Mesothelial cell of epicardium (in vitro differentiated cells): Measurements from ENCODE around the gene GRIA1. TPM values are rescaled to one million over a fixed set of nuclear protein-coding genes. Genes with fewer than 3 reads are reported as not detected.

Experiments used
- DNase-seq, 2 experiments: peaks; one replicate each; pipeline ENCODE4 v3.0.0; 2021; ENCODE audit warnings: low spot score in 2 of 2; ENCODE audit not compliant: unreplicated experiment in 2 of 2
- H3K27ac Mint-ChIP-seq: 2 replicates; pipeline ENCODE4 v1.8.0; 2021; ENCODE audit warnings: mixed read lengths
- H3K27me3 Mint-ChIP-seq: 2 replicates; pipeline ENCODE4 v1.8.0; 2021; ENCODE audit warnings: low read depth, mixed read lengths
- H3K36me3 Mint-ChIP-seq: 2 replicates; pipeline ENCODE4 v1.8.0; 2021; ENCODE audit warnings: mixed read lengths
- H3K4me1 Mint-ChIP-seq: 2 replicates; pipeline ENCODE4 v1.8.0; 2021; ENCODE audit warnings: mixed read lengths
- H3K4me3 Mint-ChIP-seq: 2 replicates; pipeline ENCODE4 v1.8.0; 2021; ENCODE audit warnings: mild to moderate bottlenecking, moderate library complexity, mixed read lengths
- H3K9me3 Mint-ChIP-seq: 2 replicates; pipeline ENCODE4 v1.8.0; 2021; ENCODE audit warnings: mixed read lengths
- total RNA-seq: library from RNA; stranded (reverse); gene quantifications from 3 replicates; pipeline ENCODE4 v1.2.1, GENCODE V29; 2021
- TF ChIP-seq, protein P1 (sequence below): fragments of 200-600 bp; sonication (generic); IDR thresholded peaks from one replicate; pipeline ENCODE4 v1.5.0; 2021; ENCODE audit warnings: antibody characterized with exemption; ENCODE audit not compliant: unreplicated experiment

The GRIA1 gene
- total RNA-seq, 1 donor from 2014 or later, result 1.3 TPM

DNA sequence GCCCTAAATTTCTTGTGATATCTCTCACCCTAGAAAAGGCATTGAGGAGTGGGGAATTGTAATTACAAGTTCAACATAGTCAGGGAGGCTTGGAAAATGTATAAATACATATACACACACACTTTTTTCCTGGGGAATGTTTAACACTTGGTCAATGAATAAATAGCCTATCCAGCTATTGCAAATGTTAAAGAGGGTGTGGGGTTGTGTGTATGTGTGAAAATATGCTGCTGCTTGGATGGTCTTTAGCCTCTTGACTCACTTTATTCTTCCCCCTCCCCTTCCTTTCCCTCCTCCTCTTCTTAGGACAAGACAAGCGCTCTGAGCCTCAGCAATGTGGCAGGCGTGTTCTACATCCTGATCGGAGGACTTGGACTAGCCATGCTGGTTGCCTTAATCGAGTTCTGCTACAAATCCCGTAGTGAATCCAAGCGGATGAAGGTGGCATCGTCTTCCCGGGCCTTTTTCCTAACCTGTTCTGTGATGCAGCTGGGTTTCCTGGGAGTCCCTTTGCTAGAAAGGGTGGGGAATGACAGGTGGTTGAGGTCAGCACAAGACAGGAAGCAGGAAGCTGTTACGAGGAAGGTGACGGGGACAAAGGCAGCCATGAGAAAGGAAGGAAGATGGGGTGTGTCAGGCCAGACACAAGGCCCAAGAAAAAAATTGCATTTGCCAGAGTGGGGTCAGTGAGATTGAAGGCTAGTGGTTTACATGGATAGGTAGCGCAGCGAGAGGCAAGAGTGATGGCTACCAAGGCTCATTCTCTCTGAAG lies 311.8 kb downstream of the GRIA1 start:
- no peaks in the 10 kb centered on the region for H3K36me3 Mint-ChIP-seq
- no peak overlapping the region for H3K27ac Mint-ChIP-seq
- no peak for DNase-seq
- TF ChIP-seq, protein P1, sequence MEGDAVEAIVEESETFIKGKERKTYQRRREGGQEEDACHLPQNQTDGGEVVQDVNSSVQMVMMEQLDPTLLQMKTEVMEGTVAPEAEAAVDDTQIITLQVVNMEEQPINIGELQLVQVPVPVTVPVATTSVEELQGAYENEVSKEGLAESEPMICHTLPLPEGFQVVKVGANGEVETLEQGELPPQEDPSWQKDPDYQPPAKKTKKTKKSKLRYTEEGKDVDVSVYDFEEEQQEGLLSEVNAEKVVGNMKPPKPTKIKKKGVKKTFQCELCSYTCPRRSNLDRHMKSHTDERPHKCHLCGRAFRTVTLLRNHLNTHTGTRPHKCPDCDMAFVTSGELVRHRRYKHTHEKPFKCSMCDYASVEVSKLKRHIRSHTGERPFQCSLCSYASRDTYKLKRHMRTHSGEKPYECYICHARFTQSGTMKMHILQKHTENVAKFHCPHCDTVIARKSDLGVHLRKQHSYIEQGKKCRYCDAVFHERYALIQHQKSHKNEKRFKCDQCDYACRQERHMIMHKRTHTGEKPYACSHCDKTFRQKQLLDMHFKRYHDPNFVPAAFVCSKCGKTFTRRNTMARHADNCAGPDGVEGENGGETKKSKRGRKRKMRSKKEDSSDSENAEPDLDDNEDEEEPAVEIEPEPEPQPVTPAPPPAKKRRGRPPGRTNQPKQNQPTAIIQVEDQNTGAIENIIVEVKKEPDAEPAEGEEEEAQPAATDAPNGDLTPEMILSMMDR, result no peak
- H3K27me3 Mint-ChIP-seq, result no peaks in the 10 kb centered on the region
- no peaks in the 10 kb centered on the region for H3K4me1 Mint-ChIP-seq
- peaks cover 3% of the 10 kb centered on the region for H3K9me3 Mint-ChIP-seq
- no peak overlapping the region for H3K4me3 Mint-ChIP-seq

DNA sequence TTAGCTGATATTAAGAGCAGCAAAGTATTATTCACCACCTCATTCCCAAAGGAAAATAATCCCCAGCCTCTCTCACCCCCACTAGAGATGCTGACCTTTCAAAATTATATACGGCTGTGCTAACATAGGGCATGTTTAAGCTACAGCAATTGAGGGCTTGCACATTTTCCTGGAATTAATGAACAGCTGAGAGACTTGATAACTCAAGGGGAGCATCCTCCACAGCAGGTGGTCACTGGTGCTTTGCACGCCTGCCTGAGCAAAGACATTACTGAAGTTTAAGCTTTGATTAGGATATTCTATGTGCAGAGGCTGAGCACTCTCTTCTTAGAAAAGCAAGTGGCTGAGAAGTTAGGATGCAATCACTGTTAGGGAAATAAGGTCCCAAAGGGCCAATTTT lies 317.3 kb downstream of the GRIA1 start:
- H3K4me1 Mint-ChIP-seq, result peaks cover 2% of the 10 kb centered on the region
- no peaks in the 10 kb centered on the region for H3K36me3 Mint-ChIP-seq
- H3K27ac Mint-ChIP-seq, result no peak overlapping the region
- H3K9me3 Mint-ChIP-seq, result peaks cover 3% of the 10 kb centered on the region
- H3K27me3 Mint-ChIP-seq, result peaks cover 4% of the 10 kb centered on the region
- DNase-seq, result no peak
- TF ChIP-seq, protein P1, result no peak
- H3K4me3 Mint-ChIP-seq, result no peak overlapping the region

DNA sequence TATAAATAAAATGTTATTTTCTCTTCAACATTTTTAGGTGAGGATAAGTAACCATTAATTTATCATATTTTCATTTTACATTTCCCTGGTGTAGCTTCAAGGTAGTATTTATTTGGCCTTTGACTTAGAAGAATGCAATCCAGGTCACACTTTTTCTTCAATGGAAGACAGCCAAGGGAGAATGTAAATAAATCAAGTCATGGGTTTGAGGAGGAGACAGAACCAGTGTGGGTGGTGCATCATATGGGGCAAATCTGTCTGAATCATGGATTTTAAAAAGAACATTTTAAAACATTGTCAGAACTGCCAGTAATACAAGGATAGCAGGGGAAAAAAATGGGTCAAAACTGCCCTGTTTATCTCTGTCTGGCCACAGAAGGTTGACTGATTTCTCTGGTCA lies 318.7 kb downstream of the GRIA1 start:
- H3K27me3 Mint-ChIP-seq, result peaks cover 7% of the 10 kb centered on the region
- peaks cover under 1% of the 10 kb centered on the region for H3K9me3 Mint-ChIP-seq
- H3K36me3 Mint-ChIP-seq, result no peaks in the 10 kb centered on the region
- DNase-seq, result no peak
- H3K27ac Mint-ChIP-seq, result no peak overlapping the region
- peaks cover 2% of the 10 kb centered on the region for H3K4me1 Mint-ChIP-seq
- H3K4me3 Mint-ChIP-seq, result no peak overlapping the region
- TF ChIP-seq, protein P1, result no peak

DNA sequence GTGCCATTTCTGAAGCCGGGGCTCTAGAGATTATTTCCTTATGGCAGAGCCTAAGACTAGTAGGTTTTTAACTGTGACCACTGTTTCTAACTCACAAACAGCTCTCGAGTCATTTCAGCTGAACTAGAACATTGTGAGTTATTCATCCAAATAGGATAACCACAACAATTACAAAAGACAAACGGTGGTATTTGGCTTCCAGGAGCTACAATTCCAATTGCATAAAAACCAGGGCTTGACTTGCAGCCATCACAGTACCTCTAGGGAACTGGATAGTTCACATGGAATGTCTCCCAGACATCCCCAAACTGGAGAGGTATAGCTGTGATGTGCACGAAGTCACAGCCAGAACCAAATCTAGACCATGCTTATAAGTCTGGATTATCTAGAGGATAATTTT lies 323.4 kb downstream of the GRIA1 start:
- TF ChIP-seq, protein P1, result no peak
- DNase-seq, result no peak
- H3K9me3 Mint-ChIP-seq, result no peaks in the 10 kb centered on the region
- no peak overlapping the region for H3K4me3 Mint-ChIP-seq
- peaks cover 24% of the 10 kb centered on the region for H3K27me3 Mint-ChIP-seq
- H3K27ac Mint-ChIP-seq, result no peak overlapping the region
- H3K36me3 Mint-ChIP-seq, result no peaks in the 10 kb centered on the region
- H3K4me1 Mint-ChIP-seq, result peaks cover under 1% of the 10 kb centered on the region

DNA sequence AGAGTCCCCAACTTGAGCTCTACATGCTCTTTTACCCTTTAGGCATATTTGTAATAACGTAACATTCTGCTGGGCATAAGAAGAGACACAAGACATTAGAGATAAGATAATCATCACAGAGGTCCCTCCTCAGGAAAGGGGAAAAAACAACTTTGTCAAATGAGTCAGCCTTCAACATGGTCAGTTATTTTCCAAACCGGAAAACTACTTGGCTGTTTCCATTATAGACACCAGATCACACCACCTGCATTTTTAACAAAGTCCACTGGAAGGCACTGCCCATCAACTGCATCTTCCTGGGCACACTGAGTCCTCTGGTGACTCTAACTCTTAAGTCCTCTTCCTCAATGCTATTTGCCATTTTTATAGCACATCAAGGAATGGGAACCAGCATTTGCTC lies 326.4 kb downstream of the GRIA1 start:
- no peak overlapping the region for H3K4me3 Mint-ChIP-seq
- no peak overlapping the region for H3K27ac Mint-ChIP-seq
- no peak for DNase-seq
- no peaks in the 10 kb centered on the region for H3K36me3 Mint-ChIP-seq
- no peaks in the 10 kb centered on the region for H3K4me1 Mint-ChIP-seq
- H3K27me3 Mint-ChIP-seq, result peaks cover 20% of the 10 kb centered on the region
- H3K9me3 Mint-ChIP-seq, result no peaks in the 10 kb centered on the region
- TF ChIP-seq, protein P1, result no peak
